Measurements from ENCODE around the gene SERHL2.
A peak's percentile ranks its signal among the peaks of the same experiment; 100 is the strongest.
"Not testable (repeated sequence)": the region's sequence is repeated elsewhere in the genome, so short reads cannot be mapped to it uniquely, and the experiment has no call there.

SERHL2 gene

DNA sequence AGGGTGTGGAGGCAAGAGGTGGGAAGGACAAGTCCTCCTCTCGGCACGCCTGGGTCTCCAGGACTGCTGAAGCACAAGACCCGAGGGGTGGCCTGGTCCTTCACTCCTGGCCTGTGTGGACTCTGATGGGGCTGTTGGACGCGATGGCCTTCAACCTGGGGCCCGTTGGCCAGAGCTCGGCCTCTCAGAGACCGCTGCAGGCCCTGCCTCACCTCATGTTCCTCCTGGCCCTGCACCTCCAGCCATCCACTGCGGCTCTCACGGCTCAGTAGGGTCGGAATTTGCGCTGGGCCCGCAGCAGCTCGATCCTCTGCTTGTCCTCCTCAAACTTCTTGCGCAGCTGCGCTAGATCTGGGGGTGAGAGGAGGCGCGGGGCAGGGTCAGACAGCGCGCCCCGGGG is 20.7 kb downstream of the SERHL2 start:
- not testable (repeated sequence) for DNase-seq (ENCODE audit: low spot score)

DNA sequence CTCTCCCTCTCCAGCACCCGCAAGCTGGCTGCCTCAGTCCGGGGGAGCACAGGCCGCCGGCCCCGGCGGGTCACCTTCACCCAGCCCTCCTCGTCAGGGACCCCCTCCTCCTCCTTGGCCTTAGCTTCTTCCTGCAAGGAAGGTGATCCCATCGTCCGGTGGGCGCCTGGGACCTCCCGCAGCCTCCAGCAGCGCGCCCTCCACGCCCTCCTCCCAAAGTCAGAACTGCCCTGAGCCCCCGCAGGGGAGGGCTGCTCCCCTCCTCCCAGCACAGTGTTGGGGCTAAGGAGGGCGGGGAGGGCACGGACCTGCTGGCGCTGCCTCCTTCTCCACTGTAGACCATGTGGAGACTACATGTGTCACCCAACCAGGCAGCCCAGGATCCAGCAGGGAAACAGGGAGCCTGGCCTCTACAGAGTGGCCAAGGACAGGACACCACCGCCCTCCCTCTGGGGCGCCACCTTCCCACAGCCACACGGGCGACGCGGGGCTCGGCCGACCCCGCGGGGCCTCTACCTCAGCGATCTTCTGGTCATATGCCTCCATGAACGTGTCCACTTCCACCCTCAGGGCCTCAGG is 22.3 kb downstream of the SERHL2 start:
- not testable (repeated sequence) for DNase-seq (ENCODE audit: low spot score)

GRCh38 chr22:42577141-42577540 is 23.4 kb downstream of the SERHL2 start:
- DNase-seq (ENCODE audit: low spot score): not testable (repeated sequence)

DNA sequence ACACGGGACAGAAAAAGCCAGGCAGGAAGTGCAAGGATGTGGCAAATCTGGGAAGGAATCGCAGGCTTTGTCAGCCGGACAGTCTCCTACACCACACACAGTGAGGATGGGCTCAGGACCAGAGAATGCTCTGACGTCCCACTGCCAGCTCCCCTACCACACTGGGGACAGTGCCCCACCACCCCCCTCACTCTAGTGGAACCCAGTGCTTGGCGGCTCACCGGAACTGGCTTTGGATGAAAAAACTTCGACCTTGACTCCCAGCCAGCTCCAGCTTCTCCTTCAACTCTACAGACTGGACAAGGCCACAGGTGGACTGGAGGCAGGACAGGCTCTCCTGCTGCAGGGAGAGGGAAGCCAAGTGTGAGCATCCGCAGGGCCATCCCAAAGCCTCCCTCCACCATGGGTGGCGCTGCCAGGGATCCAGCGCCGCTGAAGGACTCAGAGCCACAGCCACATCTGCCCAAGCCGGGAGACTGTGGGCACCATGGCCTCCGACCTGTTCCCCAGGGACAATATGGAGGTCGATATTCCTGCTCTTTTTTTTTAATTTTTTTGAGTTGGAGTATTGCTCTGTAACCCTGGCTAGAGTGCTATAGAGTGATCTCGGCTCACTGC is 24.0 kb downstream of the SERHL2 start:
- no peak for DNase-seq (ENCODE audit: low spot score)

DNA sequence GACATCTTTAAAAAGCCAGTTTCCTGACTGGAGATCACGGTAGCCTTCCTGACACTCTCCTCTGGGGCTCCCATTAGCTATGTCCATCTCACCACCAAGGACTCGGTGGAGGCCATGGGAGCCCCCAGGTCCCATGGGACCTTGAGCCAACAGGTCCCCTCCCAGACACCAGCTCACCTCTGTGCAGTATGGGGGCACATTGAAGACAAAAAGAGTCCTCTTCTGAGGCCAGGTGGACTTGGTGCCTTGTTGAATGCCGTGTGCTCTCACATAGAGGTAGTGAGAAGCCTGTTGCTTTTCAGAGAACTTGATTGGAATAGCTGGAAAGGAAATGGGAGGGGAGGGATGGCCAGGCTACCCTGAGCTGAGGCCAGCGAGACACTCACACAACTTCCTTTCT is 26.3 kb downstream of the SERHL2 start:
- not testable (repeated sequence) for DNase-seq (ENCODE audit: low spot score)

- not testable (repeated sequence) for DNase-seq (ENCODE audit: low spot score)
These were observed 27.5 kb downstream of the SERHL2 start for GRCh38 chr22:42581194-42581761.

GRCh38 chr22:42581762-42582716 is 28.3 kb downstream of the SERHL2 start:
- peak; percentile 69 for DNase-seq (ENCODE audit: low spot score)

GRCh38 chr22:42582987-42583386 is 29.2 kb downstream of the SERHL2 start:
- no peak for DNase-seq (ENCODE audit: low spot score)

DNA sequence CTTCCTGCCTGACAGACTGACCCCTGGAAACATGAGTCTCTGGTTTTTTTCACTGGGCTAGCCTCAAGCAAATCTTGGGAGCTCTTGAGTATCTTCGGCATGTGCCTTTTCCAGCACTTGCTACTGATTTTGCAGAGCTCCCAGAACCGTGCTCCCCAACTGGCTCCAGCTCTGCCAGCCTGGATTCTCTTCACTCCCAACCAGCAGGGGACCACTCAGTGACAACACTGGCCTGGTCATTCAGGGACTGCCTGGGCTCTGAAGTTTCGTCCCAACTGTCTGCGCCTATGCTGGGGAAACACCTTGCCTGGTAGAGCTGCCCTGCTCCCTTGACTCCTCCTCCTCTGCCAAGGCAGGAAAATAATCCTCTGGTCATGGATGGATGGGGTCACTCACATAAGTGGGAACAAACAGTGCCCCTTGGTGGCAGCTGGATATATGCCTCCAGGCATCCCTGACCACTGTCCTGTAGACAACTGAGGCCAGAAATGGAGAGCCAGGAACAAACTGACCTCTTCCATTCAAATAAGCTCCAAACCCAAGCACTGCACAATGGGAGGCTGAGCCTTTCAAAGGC is 30.7 kb downstream of the SERHL2 start:
- no peak for DNase-seq (ENCODE audit: low spot score)

DNA sequence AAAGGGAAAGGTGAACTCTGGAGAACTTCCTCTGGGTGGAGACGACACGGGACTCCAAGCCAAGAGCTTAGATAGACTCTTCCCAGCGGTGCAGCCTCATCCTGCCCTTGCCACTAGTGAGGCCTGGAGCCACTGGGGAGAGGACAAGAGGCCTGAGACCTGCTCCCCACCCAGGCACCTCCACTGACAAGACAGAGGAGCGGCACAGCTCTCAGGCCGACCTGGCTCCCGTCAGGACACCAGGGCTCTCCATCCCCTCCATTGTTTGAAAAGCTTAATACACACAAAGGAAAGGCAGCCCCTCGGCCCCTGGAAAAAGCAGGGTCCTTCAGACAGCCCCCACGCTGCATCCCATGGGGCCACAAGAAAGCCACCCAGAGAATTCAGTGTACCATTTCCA is 31.3 kb downstream of the SERHL2 start:
- DNase-seq (ENCODE audit: low spot score): no peak

GRCh38 chr22:42586381-42586780 is 32.6 kb downstream of the SERHL2 start:
- DNase-seq (ENCODE audit: low spot score): no peak

DNA sequence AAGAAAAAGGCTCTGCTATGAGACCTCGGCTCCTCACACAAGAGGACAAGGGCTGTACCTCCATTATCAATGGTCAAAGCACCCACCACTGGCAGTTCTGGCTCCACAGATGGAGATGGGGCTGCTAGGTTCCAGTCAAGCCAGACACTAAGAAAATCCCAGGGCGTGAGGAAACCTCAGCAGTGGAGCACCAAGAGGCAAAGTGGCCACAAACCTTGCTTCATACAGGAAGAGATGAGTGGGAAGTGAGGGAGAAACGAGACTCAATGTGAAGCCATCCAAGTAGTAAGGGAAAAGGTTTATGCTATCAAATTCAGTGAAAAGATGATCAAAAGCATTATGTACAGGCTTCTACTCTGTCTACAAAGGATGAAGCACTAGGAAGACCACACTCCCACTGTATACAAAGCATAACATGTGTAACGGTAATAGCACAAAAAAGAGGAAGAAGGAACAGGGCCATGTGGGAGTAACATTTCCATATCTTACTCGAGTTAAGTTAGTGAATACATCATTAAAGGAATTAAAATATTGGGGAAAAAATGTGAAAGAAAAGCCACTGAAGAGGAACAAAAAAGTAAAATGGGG is 33.9 kb downstream of the SERHL2 start:
- no peak for DNase-seq (ENCODE audit: low spot score)

DNA sequence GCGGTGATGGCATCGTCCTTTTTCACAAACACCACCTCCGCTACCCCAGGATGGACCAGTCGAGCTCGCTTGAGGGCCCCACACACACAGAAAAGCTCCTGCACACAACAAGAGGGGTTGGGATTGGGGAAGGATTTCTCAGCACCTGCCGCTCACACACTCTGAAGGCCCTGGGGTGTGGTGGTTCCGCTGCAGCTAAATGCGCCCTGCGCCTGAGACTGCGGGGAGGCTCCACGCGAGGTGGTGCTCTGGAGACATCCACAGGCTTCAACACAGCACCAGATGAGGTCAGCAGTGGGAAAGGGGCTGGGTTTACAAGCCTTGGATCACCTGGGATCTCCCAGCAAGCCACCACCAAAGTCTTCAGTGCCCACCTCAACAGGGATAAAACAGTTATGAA is 38.2 kb downstream of the SERHL2 start:
- no peak for DNase-seq (ENCODE audit: low spot score)

- no peak for DNase-seq (ENCODE audit: low spot score)
These were observed 41.7 kb downstream of the SERHL2 start for GRCh38 chr22:42595434-42595833.

DNA sequence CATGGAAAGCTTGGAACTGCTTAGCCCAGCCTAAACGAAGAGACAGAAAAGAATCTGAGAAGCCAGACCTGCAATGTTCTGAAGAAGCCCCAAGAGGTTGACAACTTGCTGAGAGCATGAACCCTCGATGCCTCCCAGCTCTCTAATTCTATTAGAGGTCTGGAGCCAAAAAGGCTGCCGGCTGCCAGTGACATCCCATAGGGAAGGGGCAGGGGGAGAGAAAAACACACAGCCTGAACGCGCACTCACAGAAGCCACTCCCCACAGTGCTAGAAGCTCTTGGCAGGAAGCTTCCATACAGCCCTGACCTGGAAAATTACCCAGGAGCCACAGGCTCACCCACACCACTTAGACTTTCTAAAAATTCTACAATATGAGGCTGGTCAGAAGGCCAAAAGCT is 42.6 kb downstream of the SERHL2 start:
- no peak for DNase-seq (ENCODE audit: low spot score)

- no peak for DNase-seq (ENCODE audit: low spot score)
These were observed 43.2 kb downstream of the SERHL2 start for GRCh38 chr22:42596863-42597530.

DNA sequence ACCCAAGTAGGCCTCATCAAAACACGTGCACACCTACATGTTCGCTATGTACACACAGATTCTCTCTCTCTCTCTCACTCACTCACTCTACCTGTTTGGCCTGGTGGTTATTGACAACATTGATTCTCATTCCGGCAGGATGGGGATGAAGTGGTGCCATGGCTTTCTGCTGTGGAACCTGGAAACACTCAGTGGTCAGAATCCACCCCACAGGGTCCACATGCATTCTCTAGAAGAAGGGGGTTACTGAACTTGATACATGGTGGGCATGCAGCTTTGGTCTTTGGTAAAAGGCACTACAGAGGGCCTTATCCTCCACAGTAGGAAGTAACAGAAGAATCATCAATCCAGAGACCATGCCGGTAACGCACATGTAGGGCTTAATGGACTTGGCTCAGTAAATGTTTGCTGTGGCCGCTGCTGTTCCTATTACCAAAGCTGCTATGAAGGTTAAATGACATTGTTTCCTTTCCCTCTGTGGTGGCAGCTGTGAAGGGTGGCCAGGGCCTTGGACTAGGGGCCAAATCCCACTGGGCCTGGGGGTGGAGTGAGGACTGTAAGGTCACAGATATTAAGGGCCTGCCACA is 48.2 kb downstream of the SERHL2 start:
- no peak for DNase-seq (ENCODE audit: low spot score)

- no peak for DNase-seq (ENCODE audit: low spot score)
These were observed 48.7 kb downstream of the SERHL2 start for GRCh38 chr22:42602470-42602869.

DNA sequence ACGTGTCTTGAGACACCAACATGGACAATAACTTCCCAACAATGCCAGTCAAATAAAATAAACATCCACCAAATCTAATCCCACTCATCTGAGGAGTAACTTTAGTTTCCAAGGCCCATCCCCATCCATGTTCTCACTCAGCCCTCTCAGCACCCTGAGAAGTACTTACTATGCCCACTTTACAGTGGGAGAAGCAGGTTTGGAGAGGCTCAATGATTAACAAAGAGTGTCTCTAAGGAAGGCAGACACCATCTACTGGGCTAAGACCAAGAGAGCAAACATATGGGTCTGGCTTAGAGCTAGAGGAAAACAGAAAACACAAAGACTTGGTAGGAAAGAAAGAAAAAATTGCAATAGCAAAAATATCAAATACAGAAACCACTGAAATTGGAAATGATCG is 49.7 kb downstream of the SERHL2 start:
- DNase-seq (ENCODE audit: low spot score): no peak

GRCh38 chr22:42604403-42604802 is 50.6 kb downstream of the SERHL2 start:
- no peak for DNase-seq (ENCODE audit: low spot score)

GRCh38 chr22:42607641-42608040 is 53.9 kb downstream of the SERHL2 start:
- not testable (repeated sequence) for DNase-seq (ENCODE audit: low spot score)
